Right renal cortex interstitium (tissue), 3 donors: ENCODE data around the gene TTLL11. TPM values are rescaled to one million over a fixed set of nuclear protein-coding genes. Genes with fewer than 3 reads are reported as not detected.

Experiments used
- DNase-seq, 3 donors: peaks; one replicate each; pipeline ENCODE4 v3.0.0-alpha.2; 2013; ENCODE audit warnings: low read depth in 3 of 3, low spot score in 2 of 3
- polyA plus RNA-seq, 3 donors: library from polyadenylated mRNA; unstranded; fragments of 120-200 nt; gene quantifications; one replicate each; pipeline ENCODE4 v1.2.1, GENCODE V29; 2013; ENCODE audit not compliant: insufficient read length in 3 of 3

The TTLL11 gene
- polyA plus RNA-seq, 3 donors = 6.0 to 6.7 (median 6.2) TPM

- no peak for DNase-seq
Measured at GRCh38 chr9:121888438-121888775, 204.7 kb downstream of the TTLL11 start.

- DNase-seq = no peak
Measured at GRCh38 chr9:121887553-121888437, 205.3 kb downstream of the TTLL11 start.

DNA sequence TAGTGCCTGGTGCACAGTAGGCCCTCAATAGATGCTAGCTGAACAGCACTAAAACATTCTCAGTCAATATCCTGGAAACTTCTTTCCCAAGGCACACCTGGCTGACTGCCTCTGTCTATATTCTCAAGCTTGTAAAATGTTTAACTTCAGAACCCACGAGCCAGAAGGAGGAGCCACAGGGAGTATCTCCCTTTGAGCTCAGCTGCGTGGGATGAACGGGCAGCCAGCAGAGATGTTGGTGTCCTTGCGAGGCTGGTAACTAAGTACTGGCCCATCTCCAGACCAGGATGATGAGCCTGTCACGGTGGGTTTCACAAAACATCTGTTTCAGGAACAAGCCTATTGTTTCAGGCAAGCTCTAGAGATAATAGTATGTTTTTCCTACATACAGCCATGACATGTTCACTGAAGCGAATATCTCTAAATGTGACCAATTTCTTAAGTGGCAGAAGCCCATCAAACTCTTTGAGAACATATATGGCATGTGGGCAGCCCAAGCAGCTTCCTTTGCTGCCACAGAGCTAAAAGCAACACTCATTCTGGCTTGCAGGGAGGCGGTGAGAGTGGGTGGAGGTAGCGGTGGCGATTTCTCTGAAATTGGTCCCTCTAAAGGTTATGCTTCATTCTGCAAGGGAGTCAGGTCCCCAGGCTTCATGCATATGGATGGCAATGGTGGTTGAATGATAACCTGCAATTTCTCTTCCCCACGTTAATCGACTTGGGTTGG, 206.2 kb downstream of the TTLL11 start:
- DNase-seq = no peak

DNA sequence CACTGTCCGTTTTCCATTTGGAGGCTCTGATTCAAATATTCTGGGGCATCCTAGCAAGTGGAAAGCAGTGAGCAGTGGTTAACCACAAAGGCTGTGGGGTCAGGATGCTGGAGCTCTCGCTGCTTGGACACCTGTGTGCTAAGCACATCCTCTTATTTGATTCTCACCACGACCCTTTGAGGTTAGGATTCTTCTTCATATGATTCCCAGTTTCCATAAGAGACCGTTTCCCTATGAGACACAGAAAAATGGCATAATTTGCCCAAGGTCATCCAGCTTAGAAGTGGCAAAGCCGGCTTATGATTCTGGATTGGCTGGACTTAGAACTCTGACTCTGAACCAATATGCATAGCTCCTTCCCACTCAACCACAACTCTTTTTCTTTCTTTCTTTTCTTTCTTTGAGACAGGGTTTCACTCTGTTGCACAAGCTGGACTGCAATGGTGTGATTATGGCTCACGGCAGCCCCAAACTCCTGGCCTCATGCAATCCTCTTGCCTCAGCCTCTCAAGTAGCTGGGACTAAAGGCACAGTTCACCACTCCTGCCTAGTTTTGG, 207.7 kb downstream of the TTLL11 start:
- no peak for DNase-seq

GRCh38 chr9:121884057-121884541, 209.0 kb downstream of the TTLL11 start:
- peak in 2 of 3 donors; percentile 70 to 81 for DNase-seq

GRCh38 chr9:121883281-121884056, 209.6 kb downstream of the TTLL11 start:
- no peak for DNase-seq

- DNase-seq = no peak
Measured at GRCh38 chr9:121881920-121882500, 211.1 kb downstream of the TTLL11 start.

DNA sequence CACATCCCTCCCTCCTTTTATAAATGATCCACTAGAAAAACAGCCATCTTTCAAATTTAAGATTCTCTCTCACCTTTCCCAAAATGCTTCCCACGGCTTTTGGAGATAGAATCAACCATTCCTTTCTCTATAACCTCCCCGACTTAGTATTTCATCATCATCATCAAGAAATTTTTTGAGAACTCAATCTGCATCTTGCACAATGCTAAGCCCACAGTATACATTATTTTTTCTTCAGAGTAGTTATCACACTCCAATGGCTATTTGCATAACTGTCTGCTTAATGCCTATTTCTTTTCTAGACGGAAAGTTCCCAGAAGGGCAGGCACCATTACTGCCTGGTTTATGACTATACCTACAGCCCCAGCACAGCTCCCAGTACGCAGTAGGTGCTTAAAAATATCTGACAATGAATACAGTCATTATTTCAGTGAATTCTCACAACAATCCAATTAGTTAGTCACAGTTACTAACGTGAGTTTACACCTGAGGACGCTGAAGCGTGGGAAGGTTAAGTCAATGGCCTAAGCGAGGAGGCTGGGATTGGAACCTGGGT, 212.7 kb downstream of the TTLL11 start:
- no peak for DNase-seq

DNA sequence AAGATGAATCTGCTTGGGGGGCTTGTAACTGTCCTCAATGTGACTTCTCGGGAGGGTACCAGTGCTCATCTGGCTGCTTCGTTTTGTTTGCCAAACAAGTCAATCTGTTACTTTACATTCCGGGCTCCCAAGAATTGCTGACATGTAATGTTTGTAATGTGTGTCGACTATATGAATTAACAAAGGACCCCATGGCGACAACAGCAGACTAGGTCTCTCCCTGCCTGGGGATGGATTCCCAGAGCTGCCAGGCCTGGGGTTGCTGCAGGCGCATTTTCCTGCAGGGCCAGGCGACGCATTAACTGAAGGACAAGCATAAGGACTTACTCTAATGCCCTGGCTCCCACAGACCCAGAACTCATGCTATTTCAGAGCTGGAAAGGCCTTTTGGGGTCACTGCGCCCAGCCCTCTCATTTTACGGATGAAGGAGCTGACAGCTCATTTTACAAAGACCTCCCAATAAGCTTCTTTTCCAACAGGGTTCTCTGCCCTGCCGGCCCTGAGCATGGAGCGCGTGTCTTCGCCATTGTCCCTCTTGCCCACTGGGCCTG, 214.8 kb downstream of the TTLL11 start:
- DNase-seq = no peak

- DNase-seq = no peak
Measured at GRCh38 chr9:121876658-121877271, 216.3 kb downstream of the TTLL11 start.

- DNase-seq = no peak
Measured at GRCh38 chr9:121876255-121876654, 216.9 kb downstream of the TTLL11 start.

- no peak for DNase-seq
Measured at GRCh38 chr9:121874524-121874923, 218.6 kb downstream of the TTLL11 start.

DNA sequence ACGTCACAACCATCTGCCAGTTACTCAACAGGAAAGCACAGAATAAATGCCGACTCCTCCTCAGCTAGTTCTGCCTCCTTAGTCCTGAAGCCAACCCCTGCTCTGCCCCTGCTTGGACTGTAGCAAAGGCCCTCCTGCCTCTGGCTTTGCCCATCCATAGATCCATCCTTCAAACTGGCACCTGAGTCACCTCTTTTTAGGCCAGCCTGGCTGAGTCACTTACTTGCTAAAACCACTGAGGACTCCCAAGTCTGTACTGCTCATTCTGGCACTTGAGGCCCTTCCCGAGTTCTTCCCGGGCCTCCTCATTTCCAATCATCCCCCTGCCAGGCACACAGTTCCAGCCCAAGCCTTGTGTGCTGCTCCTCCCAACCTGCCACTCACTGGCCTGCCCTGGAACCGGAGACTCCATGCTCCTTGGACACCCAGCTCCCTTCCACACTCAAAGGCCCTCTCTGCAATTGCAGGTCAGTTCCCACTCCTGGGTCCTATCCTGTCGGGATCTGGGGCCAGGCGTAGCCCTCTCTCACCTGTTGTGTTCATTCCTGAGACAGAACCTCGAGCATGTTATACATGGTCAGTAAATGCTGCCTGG, 221.6 kb downstream of the TTLL11 start:
- no peak for DNase-seq

GRCh38 chr9:121870271-121870670, 222.8 kb downstream of the TTLL11 start:
- no peak for DNase-seq

GRCh38 chr9:121868626-121869025, 224.5 kb downstream of the TTLL11 start:
- no peak for DNase-seq

DNA sequence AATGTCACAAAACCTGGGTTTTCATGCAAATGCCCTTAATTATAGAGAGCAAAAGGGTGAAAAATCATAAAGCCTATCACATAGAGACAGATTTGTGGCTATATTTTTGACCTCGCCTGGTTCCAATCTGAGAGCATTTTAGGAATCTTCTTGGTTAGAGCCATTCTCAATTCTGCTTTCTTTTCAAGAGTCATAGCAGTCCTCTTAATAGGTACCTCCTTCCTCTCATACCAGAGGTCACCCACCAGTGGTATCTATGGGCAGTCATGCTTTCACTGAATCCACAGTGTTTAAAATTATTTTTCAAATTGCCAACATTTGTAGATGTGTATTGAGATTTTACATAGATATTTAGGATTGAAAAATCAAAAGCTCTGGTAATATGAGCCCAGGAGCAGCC, 226.2 kb downstream of the TTLL11 start:
- DNase-seq = no peak

DNA sequence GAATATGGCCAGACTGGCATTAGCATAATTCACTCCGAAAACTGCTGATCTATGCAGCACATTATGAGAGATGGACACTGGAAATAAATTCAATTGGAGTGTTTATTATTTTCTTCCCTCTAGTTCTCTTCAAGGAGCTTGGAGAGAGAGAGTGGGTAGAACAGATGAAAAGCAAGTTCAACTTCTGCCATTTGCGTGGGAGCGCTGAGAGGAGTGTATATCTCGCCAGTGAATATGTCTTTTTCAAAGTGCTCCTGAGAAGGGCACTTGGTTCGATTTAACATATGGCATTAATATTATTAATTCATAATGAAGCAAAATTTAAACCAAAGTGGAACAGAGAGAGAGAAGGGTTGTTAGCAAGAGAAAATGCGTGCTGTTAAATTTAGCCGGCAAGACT, 227.2 kb downstream of the TTLL11 start:
- no peak for DNase-seq

DNA sequence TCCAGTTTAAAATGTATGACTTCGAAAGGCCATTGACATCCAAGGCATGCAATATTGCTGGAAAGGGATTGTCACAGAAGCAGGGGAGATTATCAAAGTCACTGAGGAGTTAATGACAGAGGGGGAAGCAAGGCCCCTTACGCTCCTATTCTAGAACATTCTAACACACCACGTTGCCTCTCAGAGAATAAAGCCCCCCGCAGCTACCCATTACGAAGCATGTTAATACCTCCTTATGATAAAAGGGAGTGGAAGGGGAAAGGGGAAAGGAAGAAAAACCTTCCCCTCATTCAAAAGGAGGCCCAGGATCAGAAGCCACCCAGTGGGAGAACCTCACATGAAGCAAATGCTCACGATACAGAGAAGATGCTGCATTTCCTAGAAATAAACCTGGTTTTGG, 228.0 kb downstream of the TTLL11 start:
- DNase-seq = no peak

DNA sequence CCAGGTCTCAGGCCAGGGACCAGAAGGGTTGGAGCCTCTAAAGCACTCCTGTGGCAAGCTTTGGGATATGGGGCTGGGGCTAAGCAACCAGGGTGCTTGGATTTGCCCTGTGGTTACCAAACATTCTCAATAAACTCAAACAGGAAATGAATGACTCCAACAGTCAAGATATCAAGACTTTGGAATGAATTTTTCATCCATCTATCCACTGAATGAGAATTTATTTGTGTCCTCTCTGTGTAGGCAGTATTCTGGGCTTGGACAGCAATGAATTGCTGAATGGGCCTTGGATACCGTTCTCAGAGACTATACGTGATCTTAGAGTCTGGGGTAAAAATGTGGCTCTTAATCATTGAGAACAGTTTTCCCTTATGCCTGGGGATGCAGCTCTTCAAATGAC, 229.2 kb downstream of the TTLL11 start:
- DNase-seq = no peak
